HG02852 (cell line): ENCODE data around the gene HOXA10.

ENCODE experiments used
- ATAC-seq: cut with Tn5 transposase; IDR thresholded peaks from one replicate; pipeline ENCODE4 v1.9.1; 2021; ENCODE audit warnings: mild to moderate bottlenecking, moderate library complexity; ENCODE audit not compliant: unreplicated experiment

Gene HOXA10

GRCh38 chr7:27146491-27147198, 27.5 kb downstream of the HOXA10 start:
- no peak for ATAC-seq

- ATAC-seq, result no peak
These were observed 28.2 kb downstream of the HOXA10 start for GRCh38 chr7:27145914-27146412.

DNA sequence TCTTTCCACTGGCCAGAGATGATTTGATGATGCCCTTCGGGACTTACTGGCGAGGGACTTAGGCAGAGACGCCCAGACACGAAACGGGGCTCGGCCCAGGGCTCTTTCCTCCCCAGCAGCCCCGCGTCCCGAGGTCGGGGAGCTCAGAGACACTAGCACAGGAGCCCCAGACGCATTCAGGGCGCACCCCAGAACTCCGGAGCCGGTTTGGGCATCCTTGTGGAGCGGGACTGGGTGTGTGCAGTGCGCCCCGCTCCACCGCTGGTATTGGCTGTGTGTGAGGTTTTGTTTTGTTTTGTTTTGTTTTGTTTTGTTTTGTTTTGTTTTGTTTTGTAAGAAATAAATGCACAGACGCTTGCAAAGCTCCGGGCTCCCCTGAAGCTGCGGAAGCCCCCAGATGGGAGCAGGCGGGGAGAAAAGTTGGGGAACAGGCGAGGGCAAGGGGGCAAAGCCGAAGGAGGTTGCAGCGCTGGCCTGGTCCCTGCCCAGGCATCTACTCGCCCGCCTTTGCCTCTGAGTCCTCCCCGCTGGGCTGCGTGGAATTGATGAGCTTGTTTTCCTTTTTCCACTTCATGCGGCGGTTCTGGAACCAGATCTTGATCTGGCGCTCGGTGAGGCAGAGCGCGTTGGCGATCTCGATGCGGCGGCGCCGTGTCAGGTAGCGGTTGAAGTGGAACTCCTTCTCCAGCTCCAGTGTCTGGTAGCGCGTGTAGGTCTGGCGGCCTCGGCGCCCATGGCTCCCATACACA, 28.8 kb downstream of the HOXA10 start:
- no peak for ATAC-seq

- no peak for ATAC-seq
These were observed 29.3 kb downstream of the HOXA10 start for GRCh38 chr7:27144781-27145164.

DNA sequence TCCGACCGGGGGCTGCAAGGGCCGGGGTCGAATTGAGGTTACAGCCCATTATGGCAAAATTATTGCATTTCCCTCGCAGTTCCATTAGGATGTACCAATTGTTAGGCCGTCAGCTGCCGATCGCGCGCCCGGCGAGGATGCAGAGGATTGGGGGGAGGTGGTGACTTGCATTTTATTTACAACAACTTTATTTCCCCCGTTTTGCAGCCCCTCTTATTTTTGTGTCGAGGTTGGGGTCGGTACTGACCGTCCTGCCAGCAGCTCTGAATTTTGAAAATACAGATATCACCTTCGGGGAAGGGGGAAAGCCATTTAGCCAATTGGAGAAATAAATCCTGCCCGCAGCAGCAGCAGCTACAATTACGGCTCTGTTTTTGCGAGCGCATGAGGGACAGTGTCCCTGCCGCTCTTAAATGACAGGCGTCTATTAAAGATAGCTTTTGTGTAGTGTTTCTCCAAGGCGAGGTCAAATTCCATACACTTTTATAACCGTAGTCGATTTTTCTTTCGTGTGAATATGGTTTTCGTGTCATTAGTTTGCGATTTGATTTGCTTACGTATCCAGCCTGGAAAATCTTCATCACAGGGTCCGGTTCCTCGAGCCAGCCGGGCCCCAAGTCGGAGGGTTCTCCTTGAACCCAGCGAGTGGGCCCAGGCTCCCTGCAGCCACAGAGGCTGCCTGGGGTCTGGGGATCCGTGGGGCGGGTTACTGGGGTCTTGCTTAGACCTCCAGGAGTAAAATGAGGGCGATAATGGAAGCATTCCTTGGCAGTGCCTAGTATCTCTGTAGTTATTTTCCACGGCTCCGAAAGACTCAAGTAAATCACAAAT, 30.0 kb downstream of the HOXA10 start:
- ATAC-seq, result no peak

- ATAC-seq, result no peak
These were observed 30.8 kb downstream of the HOXA10 start, which contains the start of gene HOXA5 for GRCh38 chr7:27143023-27143949. HOXA5 (minus strand) TSS chr7:27143681; CDS start chr7:27143607, 74 bp downstream.

DNA sequence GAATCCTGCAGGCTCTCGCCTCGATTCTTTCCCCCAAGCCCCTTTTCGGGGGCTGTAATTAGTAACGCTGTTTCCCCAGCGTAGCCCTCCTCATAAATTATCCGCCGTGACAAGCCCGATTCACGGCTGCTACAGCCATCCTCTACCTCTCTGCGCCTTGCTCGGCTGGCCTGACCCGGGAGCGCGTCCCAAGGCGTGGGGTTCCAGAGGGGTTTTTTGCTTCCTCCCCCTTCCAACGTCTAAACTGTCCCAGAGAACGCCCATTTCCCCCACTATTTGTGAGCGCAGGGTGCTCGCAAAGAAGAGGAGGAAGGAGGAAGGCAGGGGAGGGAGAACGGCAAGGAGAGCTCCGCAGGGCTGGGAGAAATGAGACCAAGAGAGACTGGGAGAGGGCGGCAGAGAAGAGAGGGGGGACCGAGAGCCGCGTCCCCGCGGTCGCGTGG, 31.5 kb downstream of the HOXA10 start:
- ATAC-seq, result no peak

- ATAC-seq, result no peak
These were observed 32.1 kb downstream of the HOXA10 start for GRCh38 chr7:27141923-27142579.

DNA sequence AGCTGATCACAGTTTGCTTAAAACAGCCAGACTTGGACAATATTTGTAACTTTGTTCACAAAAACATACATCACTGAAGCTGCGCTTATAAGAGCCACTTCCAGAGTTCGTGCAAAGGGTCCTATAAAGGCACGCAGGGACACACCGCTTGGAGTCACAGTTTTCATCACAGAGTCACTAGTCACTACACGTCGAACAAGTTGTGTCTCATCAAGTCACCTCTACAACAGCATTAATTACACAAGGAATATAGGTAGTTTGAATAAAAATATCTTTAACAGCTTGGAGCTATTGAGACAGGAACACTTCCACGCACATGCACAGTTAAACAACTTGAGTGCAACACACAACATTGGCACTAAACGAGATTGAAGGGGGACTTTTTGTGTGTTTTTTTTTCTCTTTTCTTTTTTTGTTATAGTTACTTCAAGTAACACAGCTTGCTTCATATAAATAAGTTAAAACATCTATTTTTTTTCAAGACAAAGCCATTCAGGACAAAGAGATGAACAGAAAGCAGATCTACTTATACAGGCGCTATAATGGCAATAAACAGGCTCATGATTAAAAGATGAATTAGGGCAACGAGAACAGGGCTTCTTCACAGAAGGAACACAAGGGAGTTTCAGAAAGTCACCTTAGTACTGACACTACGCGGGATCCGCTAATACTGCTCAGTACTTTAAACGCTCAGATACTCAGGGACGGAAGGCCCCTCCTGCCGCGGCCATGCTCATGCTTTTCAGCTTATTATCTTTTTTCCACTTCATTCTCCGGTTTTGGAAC, 32.8 kb downstream of the HOXA10 start:
- ATAC-seq, result no peak

DNA sequence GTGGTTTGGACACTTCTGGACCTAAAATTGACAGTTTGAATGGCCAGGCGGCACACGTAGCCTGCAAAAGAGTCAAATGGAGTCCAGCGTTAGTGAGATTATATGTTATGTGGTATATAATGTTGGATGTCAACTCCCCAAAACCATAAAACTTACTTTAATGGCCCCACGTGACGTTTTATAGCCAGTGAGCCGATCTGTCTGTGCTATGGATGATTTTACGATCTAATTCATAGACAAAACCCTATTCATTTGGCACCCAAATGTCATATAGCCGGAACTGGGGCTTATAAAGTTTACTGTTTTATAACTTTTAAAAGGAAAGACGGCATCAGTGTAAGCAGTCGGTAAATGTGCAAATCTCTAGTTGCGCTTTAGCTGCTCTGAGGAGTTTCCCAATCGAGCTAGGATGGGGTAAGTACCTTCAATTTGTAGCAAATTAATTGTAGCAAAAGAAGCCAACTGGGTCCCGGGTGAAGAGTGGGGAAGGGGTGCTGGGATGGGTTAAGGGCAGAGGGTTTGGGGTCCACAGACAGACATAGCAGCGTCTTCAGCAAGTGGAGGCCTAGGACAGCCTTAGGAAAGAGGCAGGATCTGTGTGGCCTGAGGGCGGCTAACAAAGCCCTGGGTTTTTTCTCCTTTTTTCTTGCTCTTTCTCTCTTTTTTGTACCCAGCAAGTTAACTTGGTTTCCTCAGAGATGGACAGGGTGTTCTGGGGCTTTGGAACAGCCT, 33.8 kb downstream of the HOXA10 start:
- ATAC-seq, result no peak

DNA sequence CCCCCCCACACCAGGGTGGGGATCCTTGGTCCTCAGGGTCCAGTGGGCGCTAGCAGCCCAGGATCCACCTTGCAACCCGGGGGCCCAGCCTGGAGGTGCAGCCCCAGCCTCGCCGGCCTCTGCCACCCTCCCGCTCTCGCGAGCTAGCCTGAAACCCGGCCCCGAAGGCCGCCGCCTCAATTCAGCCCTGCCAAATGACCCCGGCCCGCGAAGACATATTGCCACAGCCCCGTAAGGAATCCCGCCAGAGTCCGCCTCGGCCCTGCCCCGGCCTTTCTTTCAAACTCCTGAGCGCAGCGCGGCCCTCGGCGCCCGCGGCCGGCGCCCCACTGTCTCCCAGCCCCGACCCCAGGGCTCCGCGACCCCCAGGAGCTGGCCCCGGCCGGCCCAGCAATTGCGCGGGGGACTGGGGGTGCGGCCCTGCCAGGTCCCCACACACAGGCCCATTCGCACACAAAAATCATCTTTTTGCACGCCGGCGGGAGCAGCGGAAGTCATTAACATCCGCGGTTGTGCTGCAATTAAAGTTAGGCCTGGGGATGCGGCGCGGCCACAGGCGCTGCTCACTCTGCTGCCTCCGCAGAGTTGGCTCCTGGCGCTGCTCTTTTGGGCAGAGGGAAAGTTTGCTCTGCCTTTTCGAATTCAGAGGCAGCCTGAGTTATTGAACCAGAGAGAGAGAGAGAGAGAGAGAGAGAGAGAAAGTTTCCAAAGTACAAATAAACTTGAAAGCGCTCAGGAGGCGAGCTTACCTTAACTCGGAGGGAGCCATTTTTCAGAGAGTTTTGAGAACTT, 34.6 kb downstream of the HOXA10 start:
- ATAC-seq, result no peak

DNA sequence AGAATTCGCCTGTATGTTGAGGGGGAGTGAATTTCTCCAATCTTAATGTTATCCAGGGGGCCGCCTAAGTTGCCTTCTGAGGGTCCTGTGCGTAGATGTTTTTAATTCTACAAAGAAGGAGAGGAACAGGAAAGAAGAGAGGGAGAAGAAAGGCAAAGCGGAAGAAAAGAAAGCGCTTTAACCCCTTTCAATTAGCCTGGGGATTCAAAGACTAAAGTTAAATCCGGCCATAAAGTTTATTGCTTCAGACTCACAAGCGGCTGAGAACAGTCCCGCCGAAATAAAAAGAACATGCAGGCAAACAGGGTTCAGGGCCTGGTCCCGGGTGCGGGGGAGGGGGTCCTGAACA, 35.2 kb downstream of the HOXA10 start:
- no peak for ATAC-seq

GRCh38 chr7:27138472-27138871, 35.6 kb downstream of the HOXA10 start:
- no peak for ATAC-seq

DNA sequence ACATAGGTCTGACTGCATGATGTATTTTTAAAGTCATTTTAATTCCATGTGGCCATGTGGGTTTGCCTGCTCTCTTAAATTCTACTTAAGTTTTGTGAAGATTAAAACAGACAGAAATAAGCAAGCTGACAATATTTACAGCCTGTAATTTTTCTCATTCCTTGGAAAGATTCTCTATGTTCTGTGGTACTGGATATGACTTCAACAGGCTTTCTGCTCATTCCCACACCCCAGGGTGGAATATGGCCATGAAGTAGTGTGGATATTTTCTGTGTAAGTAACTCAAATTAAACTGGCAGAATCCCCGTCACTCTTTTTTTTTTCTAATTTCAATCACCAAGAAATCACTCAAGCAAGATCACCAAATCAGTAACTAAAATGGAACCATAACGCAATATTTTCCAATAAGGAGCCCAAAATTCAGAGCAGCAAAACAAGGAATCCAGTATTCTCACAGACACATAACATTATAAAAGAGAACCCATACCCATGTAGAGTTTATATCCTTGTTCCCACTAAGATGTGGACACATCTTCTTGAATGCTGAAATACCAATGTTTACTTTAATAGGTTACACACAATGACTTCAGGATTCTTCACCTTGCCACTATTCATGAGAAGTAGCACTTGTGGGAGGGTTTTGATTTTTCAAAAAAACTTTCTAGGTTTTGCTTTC, 36.3 kb downstream of the HOXA10 start:
- no peak for ATAC-seq

DNA sequence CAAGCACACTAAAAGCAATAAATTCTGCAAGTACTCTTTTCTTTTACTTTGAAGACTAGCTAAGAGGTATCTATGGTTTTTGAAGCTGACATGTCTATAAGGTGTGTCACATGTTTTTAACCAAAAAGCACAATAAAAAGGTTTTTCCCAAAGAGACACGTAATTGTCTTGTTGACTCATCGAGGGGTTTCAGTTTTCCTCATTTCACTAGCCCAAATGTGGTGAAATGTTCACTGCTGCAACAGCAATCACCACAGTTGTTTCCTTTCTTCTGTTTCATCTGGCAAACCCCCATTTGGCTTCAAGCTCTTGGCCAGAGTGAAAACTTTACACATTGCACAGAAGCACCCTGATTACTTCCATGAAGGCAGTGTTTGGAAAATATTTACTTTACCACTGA, 39.7 kb downstream of the HOXA10 start:
- peak; percentile 51 for ATAC-seq

DNA sequence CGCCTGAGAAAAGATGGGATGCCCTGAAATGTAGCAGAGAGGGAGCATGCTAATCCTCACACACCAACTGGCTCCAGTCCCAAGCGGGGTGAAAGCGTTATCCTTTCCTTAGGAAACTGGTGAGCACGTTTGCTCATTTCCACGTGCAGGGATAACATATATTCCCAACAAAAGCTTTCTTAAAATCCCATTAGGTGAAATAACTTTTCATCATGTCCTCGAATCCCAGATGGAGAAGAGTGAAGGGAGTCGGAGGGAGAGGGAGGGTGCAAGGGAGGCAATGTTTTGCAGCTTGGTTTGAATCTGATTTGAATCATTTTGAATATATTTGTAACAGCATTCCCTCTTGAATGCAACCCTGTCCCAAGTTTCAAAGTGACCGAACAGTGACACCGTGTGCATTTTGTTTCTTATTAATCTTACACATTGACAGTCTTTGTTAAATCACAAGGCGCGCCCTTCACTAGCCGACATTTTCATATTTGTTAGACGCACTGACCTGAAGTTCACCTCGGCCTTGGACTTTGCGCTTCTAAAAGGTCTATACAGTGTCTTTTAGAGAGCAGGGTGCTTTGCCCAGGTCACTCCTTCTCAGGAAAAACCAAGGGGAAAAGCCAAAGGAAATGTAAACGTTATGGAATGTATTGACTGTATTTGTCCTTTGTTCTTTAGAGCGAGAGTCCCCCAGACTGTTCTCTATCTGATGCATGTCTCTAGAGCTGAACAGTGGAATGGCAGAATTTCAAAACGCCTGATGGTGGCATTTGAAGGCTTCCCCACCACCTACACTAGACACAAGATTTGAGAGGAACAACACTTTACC, 40.5 kb downstream of the HOXA10 start:
- no peak for ATAC-seq
